Fibroblast of mammary gland (primary cell): ENCODE data around the gene ERI2.
A peak's percentile ranks its signal among the peaks of the same experiment; 100 is the strongest.

Experiments used
- DNase-seq: peaks from one replicate; pipeline ENCODE4 v3.0.0-alpha.2; 2010; ENCODE audit warnings: low read depth
- H3K4me3 ChIP-seq: 2 replicates; pipeline ENCODE4 v1.5.1; 2011; ENCODE audit warnings: low read depth, mild to moderate bottlenecking, low read length, moderate library complexity; ENCODE audit not compliant: control insufficient read depth
- TF ChIP-seq, protein P1 (sequence below): conservative IDR thresholded peaks from 2 replicates; pipeline ENCODE4 v1.5.1; 2011; ENCODE audit warnings: low read depth, low read length, inconsistent platforms; ENCODE audit not compliant: control insufficient read depth, insufficient read depth

Gene ERI2

GRCh38 chr16:20806168-20807050 is at the start of gene ERI2, which contains the start of gene REXO5:
TSS of gene ERI2 (minus strand) at chr16:20806472. CDS start at chr16:20806430, 42 bp downstream.
TSS of gene REXO5 (plus strand) at chr16:20806527. CDS start at chr16:20806954, 427 bp downstream.
- peak within 1 kb of the TSS; percentile 91 for H3K4me3 ChIP-seq
- peak; percentile 94 for DNase-seq
- TF ChIP-seq, protein P1, sequence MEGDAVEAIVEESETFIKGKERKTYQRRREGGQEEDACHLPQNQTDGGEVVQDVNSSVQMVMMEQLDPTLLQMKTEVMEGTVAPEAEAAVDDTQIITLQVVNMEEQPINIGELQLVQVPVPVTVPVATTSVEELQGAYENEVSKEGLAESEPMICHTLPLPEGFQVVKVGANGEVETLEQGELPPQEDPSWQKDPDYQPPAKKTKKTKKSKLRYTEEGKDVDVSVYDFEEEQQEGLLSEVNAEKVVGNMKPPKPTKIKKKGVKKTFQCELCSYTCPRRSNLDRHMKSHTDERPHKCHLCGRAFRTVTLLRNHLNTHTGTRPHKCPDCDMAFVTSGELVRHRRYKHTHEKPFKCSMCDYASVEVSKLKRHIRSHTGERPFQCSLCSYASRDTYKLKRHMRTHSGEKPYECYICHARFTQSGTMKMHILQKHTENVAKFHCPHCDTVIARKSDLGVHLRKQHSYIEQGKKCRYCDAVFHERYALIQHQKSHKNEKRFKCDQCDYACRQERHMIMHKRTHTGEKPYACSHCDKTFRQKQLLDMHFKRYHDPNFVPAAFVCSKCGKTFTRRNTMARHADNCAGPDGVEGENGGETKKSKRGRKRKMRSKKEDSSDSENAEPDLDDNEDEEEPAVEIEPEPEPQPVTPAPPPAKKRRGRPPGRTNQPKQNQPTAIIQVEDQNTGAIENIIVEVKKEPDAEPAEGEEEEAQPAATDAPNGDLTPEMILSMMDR = peak; percentile 50

- no peak overlapping the region for H3K4me3 ChIP-seq
Observed at GRCh38 chr16:20854963-20855362, 48.7 kb upstream of the ERI2 start.

GRCh38 chr16:20853981-20854620 is 47.8 kb upstream of the ERI2 start:
- DNase-seq = no peak
- no peak overlapping the region for H3K4me3 ChIP-seq
- TF ChIP-seq, protein P1 = no peak

More at GRCh38 chr16:20854963-20855362, 48.7 kb upstream of the ERI2 start:
- TF ChIP-seq, protein P1 = no peak
- DNase-seq = no peak

GRCh38 chr16:20853143-20853542 is 46.9 kb upstream of the ERI2 start:
- no peak for DNase-seq
- no peak overlapping the region for H3K4me3 ChIP-seq
- TF ChIP-seq, protein P1 = no peak

DNA sequence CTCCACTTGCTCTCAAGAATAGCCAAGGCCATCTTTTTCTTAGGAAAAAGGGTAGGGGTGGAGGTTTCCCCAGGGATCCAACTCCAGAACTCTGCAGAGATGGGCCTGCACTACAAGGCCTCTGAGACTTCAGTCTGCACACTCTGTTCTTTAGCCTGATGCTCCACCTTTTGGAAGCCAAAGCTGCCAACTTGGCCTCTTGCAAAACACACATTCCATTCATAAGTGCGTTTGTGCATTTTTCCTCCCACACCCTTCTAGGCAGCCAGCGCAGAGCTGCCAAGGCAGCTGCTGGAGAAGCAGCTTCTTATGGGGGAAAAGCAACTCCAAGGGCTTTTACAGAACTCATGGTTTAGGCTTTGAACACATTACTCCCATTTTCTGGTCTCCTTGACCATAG is 45.3 kb upstream of the ERI2 start:
- H3K4me3 ChIP-seq = no peak overlapping the region
- TF ChIP-seq, protein P1 = no peak
- peak; percentile 97 for DNase-seq

DNA sequence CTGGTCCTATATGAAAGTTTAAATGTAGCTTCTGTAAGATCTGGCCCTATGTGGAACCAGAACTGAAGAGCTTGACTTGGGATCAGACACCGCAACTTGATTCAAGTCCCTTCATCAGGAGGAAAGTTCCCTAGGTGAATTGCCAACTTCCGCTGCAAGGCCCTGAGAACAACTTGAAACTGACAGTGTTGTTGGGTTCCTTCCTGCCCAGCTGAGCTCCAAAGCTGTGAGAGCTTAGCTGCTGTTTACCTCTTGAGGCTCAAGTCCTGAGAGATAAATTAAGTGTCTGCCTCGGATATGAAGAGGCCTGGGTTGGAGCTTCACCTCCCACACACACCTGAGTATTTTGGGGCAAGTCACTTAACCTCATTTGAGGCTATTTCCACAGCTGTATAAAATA is 44.7 kb upstream of the ERI2 start:
- TF ChIP-seq, protein P1 = no peak
- DNase-seq = peak; percentile 33
- no peak overlapping the region for H3K4me3 ChIP-seq
